ENCODE measurements around the gene FXN.

GRCh38 chr9:69070201-69070600 lies 34.6 kb downstream of the FXN start:
- TF ChIP-seq CTCF (IDR thresholded peaks at IDR 0.05; ENCODE audit: poor library complexity) (no peak), EZH2 (IDR thresholded peaks at IDR 0.05; ENCODE audit: borderline replicate concordance) (no peak)

All from hepatocyte (in vitro differentiated cells).